PC-3 (cell line): Measurements from ENCODE around the gene XPR1. TPM values are rescaled to one million over a fixed set of nuclear protein-coding genes. Genes with fewer than 3 reads are reported as not detected.

ENCODE experiments used
- ATAC-seq: fragments of 200-7000 bp; cut with Tn5 transposase; 2 replicates; pipeline ENCODE4 v1.9.1; 2020; ENCODE audit warnings: mild to moderate bottlenecking, moderate library complexity
- BruUV-seq: library from RNA; stranded (reverse); fragments of 400-500 nt; replicated peaks from 2 replicates; lab custom pipeline; 2021; lab: Mats Ljungman, UMichigan
- CTCF ChIA-PET: fragments of 300-600 bp; sonication (Branson Sonifier 250); formaldehyde crosslinking; loops from one replicate; lab custom pipeline; 2022; ENCODE audit warnings: antibody characterized with exemption; lab: Charles Lee
- POLR2A ChIA-PET: fragments of 300-600 bp; sonication (Branson Sonifier 250); formaldehyde crosslinking; loops from one replicate; lab custom pipeline; 2022; ENCODE audit warnings: antibody characterized with exemption; ENCODE audit not compliant: unreplicated experiment; lab: Charles Lee
- DNase-seq: peaks from one replicate; pipeline ENCODE4 v3.0.0-alpha.2; 2015
- H2AFZ ChIP-seq: fragments of 300-600 bp; sonication (generic); 2 replicates; pipeline ENCODE4 v1.6.0; 2016; ENCODE audit warnings: antibody characterized with exemption, low read length
- H3F3A ChIP-seq: fragments of 300-600 bp; sonication (generic); one replicate; pipeline ENCODE4 v1.6.0; 2017; ENCODE audit warnings: antibody characterized with exemption, low read length, control low read depth, mild to moderate bottlenecking; ENCODE audit not compliant: unreplicated experiment
- H3K27ac ChIP-seq: fragments of 300-600 bp; sonication (generic); 2 replicates; pipeline ENCODE4 v1.5.1; 2016; ENCODE audit warnings: mild to moderate bottlenecking, low read length
- H3K27me3 ChIP-seq: fragments of 300-600 bp; sonication (generic); 2 replicates; pipeline ENCODE4 v1.6.1; 2016; ENCODE audit warnings: low read length, mixed read lengths
- H3K36me3 ChIP-seq: fragments of 300-600 bp; sonication (generic); 2 replicates; pipeline ENCODE4 v1.6.1; 2016; ENCODE audit warnings: low read depth, mixed run types, low read length, mixed read lengths
- H3K4me1 ChIP-seq: fragments of 300-600 bp; sonication (generic); 2 replicates; pipeline ENCODE4 v1.5.1; 2016; ENCODE audit warnings: low read length; ENCODE audit not compliant: insufficient read depth
- H3K4me2 ChIP-seq: fragments of 300-600 bp; sonication (generic); 2 replicates; pipeline ENCODE4 v1.6.0; 2016; ENCODE audit warnings: low read length
- H3K4me3 ChIP-seq: fragments of 300-600 bp; sonication (generic); 2 replicates; pipeline ENCODE4 v1.5.1; 2016; ENCODE audit warnings: mild to moderate bottlenecking, low read length, mixed read lengths
- H3K79me2 ChIP-seq: fragments of 300-600 bp; sonication (generic); 2 replicates; pipeline ENCODE4 v1.6.1; 2017; ENCODE audit warnings: low read length, mixed read lengths
- H3K9ac ChIP-seq: fragments of 300-600 bp; sonication (generic); 2 replicates; pipeline ENCODE4 v1.6.0; 2016; ENCODE audit warnings: mild to moderate bottlenecking, low read length
- H3K9me2 ChIP-seq: fragments of 300-600 bp; sonication (generic); replicated peaks from 2 replicates; pipeline ENCODE4 v1.6.1; 2016; ENCODE audit warnings: mixed run types, low read length, mixed read lengths
- H3K9me3 ChIP-seq: fragments of 300-600 bp; sonication (generic); 2 replicates; pipeline ENCODE4 v1.6.1; 2016; ENCODE audit warnings: low read length, mixed read lengths
- H4K20me1 ChIP-seq: fragments of 300-600 bp; sonication (generic); 2 replicates; pipeline ENCODE4 v1.6.1; 2016; ENCODE audit warnings: low read length, mixed read lengths
- EZH2 ChIP-seq: fragments of 300-600 bp; sonication (generic); IDR thresholded peaks from one replicate; pipeline ENCODE4 v1.6.1; 2017; ENCODE audit warnings: antibody characterized with exemption, mild to moderate bottlenecking, low read length; ENCODE audit not compliant: unreplicated experiment
- EZH2phosphoT487 ChIP-seq: fragments of 300-600 bp; sonication (generic); IDR thresholded peaks from 2 replicates; pipeline ENCODE4 v1.6.1; 2018; ENCODE audit warnings: mild to moderate bottlenecking, antibody characterized with exemption, low read length, borderline replicate concordance
- intact Hi-C: fragments of 100-400 bp; cut with micrococcal nuclease; formaldehyde crosslinking; loops from 2 replicates; pipeline ENCODE4 v1.9.0; 2023
- total RNA-seq: library from RNA; depleted of rRNA; stranded (reverse); fragments of >200 nt; gene quantifications from 2 replicates; pipeline ENCODE4 v1.2.3, GENCODE V29; 2014
- TF ChIP-seq, protein P1 (sequence below): fragments of 300-600 bp; sonication (generic); conservative IDR thresholded peaks from 2 replicates; pipeline ENCODE4 v1.5.1; 2017; ENCODE audit warnings: antibody characterized with exemption, low read depth, mild to moderate bottlenecking, low read length

XPR1 gene
- total RNA-seq, 1 experiment from 2014 or later, result 8.2 TPM

GRCh38 chr1:180754453-180754852 is 122.6 kb downstream of the XPR1 start:
- no peak overlapping the region for H3K27ac ChIP-seq
- ATAC-seq (no peak), DNase-seq (no peak)
- no peaks in the 10 kb centered on the region for H3K79me2 ChIP-seq
- H3K9me3 ChIP-seq, result no peaks in the 10 kb centered on the region
- H2AFZ ChIP-seq, result no peak overlapping the region
- H3K4me1 ChIP-seq, result no peaks in the 10 kb centered on the region
- H3K27me3 ChIP-seq, result no peaks in the 10 kb centered on the region
- H3F3A ChIP-seq, result no peaks in the 10 kb centered on the region
- no peaks in the 10 kb centered on the region for H3K9me2 ChIP-seq
- POLR2A ChIA-PET, result no interaction called here
- H3K4me3 ChIP-seq, result no peak overlapping the region
- intact Hi-C loops, result no loop called here
- BruUV-seq, result no TSS peak
- CTCF ChIA-PET, result no interaction called here
- H3K9ac ChIP-seq, result no peak overlapping the region
- no peak overlapping the region for H3K4me2 ChIP-seq
- H3K36me3 ChIP-seq, result no peaks in the 10 kb centered on the region
- H4K20me1 ChIP-seq, result no peaks in the 10 kb centered on the region
- TF ChIP-seq EZH2phosphoT487, result no peak

GRCh38 chr1:180757657-180758056 is 125.8 kb downstream of the XPR1 start:
- no peaks in the 10 kb centered on the region for H3K9me3 ChIP-seq
- H3K9ac ChIP-seq, result no peak overlapping the region
- H3K4me3 ChIP-seq, result no peak overlapping the region
- no TSS peak for BruUV-seq
- TF ChIP-seq EZH2phosphoT487 (no peak), EZH2 (no peak)
- TF ChIP-seq, protein P1, sequence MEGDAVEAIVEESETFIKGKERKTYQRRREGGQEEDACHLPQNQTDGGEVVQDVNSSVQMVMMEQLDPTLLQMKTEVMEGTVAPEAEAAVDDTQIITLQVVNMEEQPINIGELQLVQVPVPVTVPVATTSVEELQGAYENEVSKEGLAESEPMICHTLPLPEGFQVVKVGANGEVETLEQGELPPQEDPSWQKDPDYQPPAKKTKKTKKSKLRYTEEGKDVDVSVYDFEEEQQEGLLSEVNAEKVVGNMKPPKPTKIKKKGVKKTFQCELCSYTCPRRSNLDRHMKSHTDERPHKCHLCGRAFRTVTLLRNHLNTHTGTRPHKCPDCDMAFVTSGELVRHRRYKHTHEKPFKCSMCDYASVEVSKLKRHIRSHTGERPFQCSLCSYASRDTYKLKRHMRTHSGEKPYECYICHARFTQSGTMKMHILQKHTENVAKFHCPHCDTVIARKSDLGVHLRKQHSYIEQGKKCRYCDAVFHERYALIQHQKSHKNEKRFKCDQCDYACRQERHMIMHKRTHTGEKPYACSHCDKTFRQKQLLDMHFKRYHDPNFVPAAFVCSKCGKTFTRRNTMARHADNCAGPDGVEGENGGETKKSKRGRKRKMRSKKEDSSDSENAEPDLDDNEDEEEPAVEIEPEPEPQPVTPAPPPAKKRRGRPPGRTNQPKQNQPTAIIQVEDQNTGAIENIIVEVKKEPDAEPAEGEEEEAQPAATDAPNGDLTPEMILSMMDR, result no peak
- CTCF ChIA-PET, result no interaction called here
- ATAC-seq, result no peak
- H3K9me2 ChIP-seq, result no peaks in the 10 kb centered on the region
- H2AFZ ChIP-seq, result no peak overlapping the region
- no peaks in the 10 kb centered on the region for H3F3A ChIP-seq
- H3K4me1 ChIP-seq, result no peaks in the 10 kb centered on the region
- DNase-seq, result no peak
- POLR2A ChIA-PET, result no interaction called here
- H3K4me2 ChIP-seq, result no peak overlapping the region
- H3K36me3 ChIP-seq, result no peaks in the 10 kb centered on the region
- H3K27ac ChIP-seq, result no peak overlapping the region
- intact Hi-C loops, result no loop called here
- H4K20me1 ChIP-seq, result no peaks in the 10 kb centered on the region
- no peaks in the 10 kb centered on the region for H3K79me2 ChIP-seq
- no peaks in the 10 kb centered on the region for H3K27me3 ChIP-seq

- Histone ChIP-seq H3K9ac (no peak overlapping the region), H3K4me1 (no peaks in the 10 kb centered on the region), H4K20me1 (no peaks in the 10 kb centered on the region), H3K79me2 (no peaks in the 10 kb centered on the region), H3K4me2 (no peak overlapping the region), H3K27me3 (no peaks in the 10 kb centered on the region), H3K9me3 (no peaks in the 10 kb centered on the region), H3K9me2 (no peaks in the 10 kb centered on the region), H3K27ac (no peak overlapping the region), H3K36me3 (no peaks in the 10 kb centered on the region), H2AFZ (no peak overlapping the region), H3F3A (no peaks in the 10 kb centered on the region), H3K4me3 (no peak overlapping the region)
- no peak for DNase-seq
- TF ChIP-seq EZH2, result no peak
- ChIA-PET CTCF (no interaction called here), POLR2A (no interaction called here)
- BruUV-seq, result no TSS peak
- intact Hi-C loops, result no loop called here
- ATAC-seq, result no peak
These were observed 131.0 kb downstream of the XPR1 start for GRCh38 chr1:180762796-180763195.

DNA sequence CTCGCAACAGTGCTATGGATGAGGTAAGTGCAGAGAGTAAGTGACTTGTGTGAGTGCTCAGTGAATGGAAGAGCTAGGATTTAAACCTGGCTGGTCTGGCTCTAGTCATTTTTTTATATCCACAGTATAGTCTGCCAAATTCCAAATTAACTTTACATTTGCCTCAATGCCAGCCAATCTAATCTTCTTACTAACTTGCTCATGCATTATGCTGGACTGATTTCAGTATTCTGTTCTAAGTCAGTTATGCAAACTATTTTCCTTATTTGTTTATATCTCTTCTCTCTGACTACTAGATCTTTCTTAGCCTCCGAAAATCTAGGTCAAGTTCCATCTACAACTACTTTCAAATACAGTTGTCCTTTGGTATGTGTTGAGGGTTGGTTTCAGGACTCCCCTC is 133.3 kb downstream of the XPR1 start:
- CTCF ChIA-PET, result no interaction called here
- Histone ChIP-seq H4K20me1 (no peaks in the 10 kb centered on the region), H3K27me3 (no peaks in the 10 kb centered on the region), H2AFZ (no peak overlapping the region), H3K27ac (no peak overlapping the region), H3K9me3 (no peaks in the 10 kb centered on the region), H3K9ac (no peak overlapping the region), H3K4me2 (no peak overlapping the region), H3K36me3 (no peaks in the 10 kb centered on the region), H3K4me3 (no peak overlapping the region), H3F3A (no peaks in the 10 kb centered on the region), H3K9me2 (no peaks in the 10 kb centered on the region), H3K4me1 (no peaks in the 10 kb centered on the region), H3K79me2 (no peaks in the 10 kb centered on the region)
- TF ChIP-seq EZH2, result no peak
- no peak for TF ChIP-seq EZH2phosphoT487
- TF ChIP-seq, protein P1, result no peak
- no TSS peak for BruUV-seq
- POLR2A ChIA-PET, result no interaction called here
- intact Hi-C loops, result no loop called here
- DNase-seq, result no peak
- ATAC-seq, result no peak
